Right cardiac atrium (tissue), 5 donors: ENCODE data around the gene HAGH. TPM values are rescaled to one million over a fixed set of nuclear protein-coding genes. Genes with fewer than 3 reads are reported as not detected.
A peak's percentile ranks its signal among the peaks of the same experiment; 100 is the strongest.

ENCODE experiments used
- ATAC-seq, 2 donors: fragments of 200-7000 bp; cut with Tn5 transposase; one replicate each; pipeline versions ENCODE4 v1.8.0 to v1.9.1; 2020; ENCODE audit warnings: moderate library complexity in 2 of 2, mild to moderate bottlenecking in 1 of 2
- DNase-seq, 3 donors: peaks; one replicate each; pipeline ENCODE4 v3.0.0-alpha.2; 2020
- H3K27ac ChIP-seq: one replicate; pipeline ENCODE4 v1.5.1; 2013; ENCODE audit warnings: mild to moderate bottlenecking, low read length, control low read depth, moderate library complexity
- H3K27me3 ChIP-seq: one replicate; pipeline ENCODE4 v1.6.1; 2013; ENCODE audit not compliant: control insufficient read depth, insufficient read depth
- H3K4me1 ChIP-seq: one replicate; pipeline ENCODE4 v1.6.1; 2013; ENCODE audit warnings: low read length; ENCODE audit not compliant: control insufficient read depth, insufficient read depth
- H3K4me3 ChIP-seq: one replicate; pipeline ENCODE4 v1.5.1; 2013; ENCODE audit warnings: low read length, control low read depth
- H3K9me3 ChIP-seq: one replicate; pipeline ENCODE4 v1.6.1; 2013; ENCODE audit warnings: low read length; ENCODE audit not compliant: control insufficient read depth
- WGBS: extraction: QIAGEN DNeasy Blood & Tissue Kit; methylation state at CpG from one replicate; pipeline ENCODE4 v1.1.7; 2013; 5-methylcytosine and 5-hydroxymethylcytosine counted together
- intact Hi-C, 4 donors: fragments of 100-400 bp; cut with DNase I; formaldehyde crosslinking; loops; one replicate each; pipeline versions ENCODE4 v1.11.0 to v1.14.0; 2022 to 2023
- polyA plus RNA-seq: library from polyadenylated mRNA; stranded (reverse); fragments of 200-250 nt; gene quantifications from one replicate; pipeline ENCODE4 v1.2.3, GENCODE V29; 2013
- total RNA-seq, 4 donors: library from RNA; stranded (reverse); fragmentation: NEBNext Ultra II Directional; extraction: Animal tissue kit (Norgen Biotek cat#: 25700); gene quantifications; one replicate each; pipeline ENCODE4 v1.2.1, GENCODE V29; 2021
- donor health status: healthy with polysubstance abuse.
- donor health status: DM: no; HTN: yes; CAD: no.
- donor health status: DM: no; HTN: no; CAD: no.
- donor health status: DM: no; HTN: yes; CAD: no; lungs with severe emphysema.
- donor health status: DM: yes; HTN: yes; CAD: no.

The HAGH gene
- total and polyA plus RNA-seq, 5 donors, result 123 to 224 (median 145) TPM

- Histone ChIP-seq H3K9me3 (no peaks in the 10 kb centered on the region), H3K27ac (no peak overlapping the region), H3K4me3 (no peak overlapping the region), H3K4me1 (no peaks in the 10 kb centered on the region), H3K27me3 (no peaks in the 10 kb centered on the region)
- ATAC-seq (no peak), DNase-seq (peak in 1 of 3 donors; percentile 44)
- 92% methylated on average over 25 of the region's 25 CpGs for WGBS
- intact Hi-C loops, result no loop called here
Measured at GRCh38 chr16:1820096-1820945, 6.3 kb downstream of the HAGH start.

GRCh38 chr16:1819611-1820010, 7.0 kb downstream of the HAGH start:
- intact Hi-C loops, result no loop called here
- Histone ChIP-seq H3K27me3 (no peaks in the 10 kb centered on the region), H3K9me3 (no peaks in the 10 kb centered on the region), H3K27ac (no peak overlapping the region), H3K4me3 (no peak overlapping the region), H3K4me1 (no peaks in the 10 kb centered on the region)
- no peak for ATAC-seq
- no peak for DNase-seq
- 94% methylated on average over 15 of the region's 15 CpGs for WGBS

- WGBS, result 95% methylated on average over 35 of the region's 35 CpGs
- H3K4me1 ChIP-seq, result no peaks in the 10 kb centered on the region
Measured at GRCh38 chr16:1818873-1819525, 7.6 kb downstream of the HAGH start.

GRCh38 chr16:1818204-1818872, 8.3 kb downstream of the HAGH start:
- no peak overlapping the region for H3K27ac ChIP-seq
- intact Hi-C loops, result no loop called here
- WGBS, result 95% methylated on average over 27 of the region's 27 CpGs

More at GRCh38 chr16:1818873-1819525, 7.6 kb downstream of the HAGH start:
- no peak overlapping the region for H3K27ac ChIP-seq
- intact Hi-C loops, result no loop called here
- peak in 1 of 3 donors; percentile 58 for DNase-seq
- no peak for ATAC-seq
- H3K4me3 ChIP-seq, result no peak overlapping the region
- no peaks in the 10 kb centered on the region for H3K9me3 ChIP-seq
- H3K27me3 ChIP-seq, result no peaks in the 10 kb centered on the region

GRCh38 chr16:1817716-1818115, 8.9 kb downstream of the HAGH start:
- H3K9me3 ChIP-seq, result no peaks in the 10 kb centered on the region
- no peak for DNase-seq
- intact Hi-C loops, result no loop called here
- H3K27me3 ChIP-seq, result no peaks in the 10 kb centered on the region
- H3K4me1 ChIP-seq, result no peaks in the 10 kb centered on the region
- no peak overlapping the region for H3K4me3 ChIP-seq
- no peak overlapping the region for H3K27ac ChIP-seq
- 93% methylated on average over 17 of the region's 17 CpGs for WGBS
- ATAC-seq, result no peak

More at GRCh38 chr16:1818204-1818872, 8.3 kb downstream of the HAGH start:
- Histone ChIP-seq H3K4me1 (no peaks in the 10 kb centered on the region), H3K27me3 (no peaks in the 10 kb centered on the region), H3K9me3 (no peaks in the 10 kb centered on the region), H3K4me3 (no peak overlapping the region)
- DNase-seq (peak in 1 of 3 donors; percentile 49), ATAC-seq (no peak)

GRCh38 chr16:1817276-1817589, 9.4 kb downstream of the HAGH start:
- H3K4me1 ChIP-seq, result no peaks in the 10 kb centered on the region
- no peaks in the 10 kb centered on the region for H3K9me3 ChIP-seq
- WGBS, result 93% methylated on average over 9 of the region's 9 CpGs
- H3K27ac ChIP-seq, result no peak overlapping the region
- H3K27me3 ChIP-seq, result no peaks in the 10 kb centered on the region
- intact Hi-C loops, result no loop called here
- DNase-seq (no peak), ATAC-seq (no peak)
- H3K4me3 ChIP-seq, result no peak overlapping the region

GRCh38 chr16:1816396-1817275, 10.0 kb downstream of the HAGH start:
- Histone ChIP-seq H3K4me3 (no peak overlapping the region), H3K4me1 (no peaks in the 10 kb centered on the region), H3K9me3 (no peaks in the 10 kb centered on the region), H3K27ac (no peak overlapping the region), H3K27me3 (no peaks in the 10 kb centered on the region)
- intact Hi-C loops, result no loop called here
- WGBS, result 93% methylated on average over 40 of the region's 40 CpGs
- ATAC-seq (no peak), DNase-seq (peak in 1 of 3 donors; percentile 46)

GRCh38 chr16:1815461-1815860, 11.2 kb downstream of the HAGH start:
- H3K27me3 ChIP-seq, result no peaks in the 10 kb centered on the region
- DNase-seq, result no peak
- ATAC-seq, result no peak
- intact Hi-C loops, result no loop called here
- H3K9me3 ChIP-seq, result no peaks in the 10 kb centered on the region
- 90% methylated on average over 11 of the region's 11 CpGs for WGBS
- no peaks in the 10 kb centered on the region for H3K4me1 ChIP-seq
- H3K4me3 ChIP-seq, result no peak overlapping the region
- H3K27ac ChIP-seq, result no peak overlapping the region

- intact Hi-C loops, result no loop called here
- H3K4me3 ChIP-seq, result no peak overlapping the region
- no peaks in the 10 kb centered on the region for H3K4me1 ChIP-seq
- ATAC-seq (peak; percentile 85 to 91), DNase-seq (peak; percentile 74 to 94 (median 92))
- no peaks in the 10 kb centered on the region for H3K27me3 ChIP-seq
- WGBS, result 23% methylated on average over 17 of the region's 17 CpGs
- no peak overlapping the region for H3K27ac ChIP-seq
- no peaks in the 10 kb centered on the region for H3K9me3 ChIP-seq
Measured at GRCh38 chr16:1812732-1813163, 13.9 kb downstream of the HAGH start.

GRCh38 chr16:1810536-1810935, 16.1 kb downstream of the HAGH start:
- no peak overlapping the region for H3K4me3 ChIP-seq
- H3K27ac ChIP-seq, result no peak overlapping the region
- H3K4me1 ChIP-seq, result no peaks in the 10 kb centered on the region
- DNase-seq, result peak in 1 of 3 donors; percentile 26
- no peak for ATAC-seq
- no peaks in the 10 kb centered on the region for H3K9me3 ChIP-seq
- intact Hi-C loops, result no loop called here
- 95% methylated on average over 16 of the region's 16 CpGs for WGBS
- H3K27me3 ChIP-seq, result no peaks in the 10 kb centered on the region
